HG03571 (cell line): ENCODE data around the gene ERMARD.

ENCODE experiments used
- ATAC-seq: cut with Tn5 transposase; IDR thresholded peaks from one replicate; pipeline ENCODE4 v1.9.1; 2021; ENCODE audit not compliant: unreplicated experiment

ERMARD gene

GRCh38 chr6:169783401-169783800 lies 32.0 kb downstream of the ERMARD start:
- ATAC-seq = no peak

- ATAC-seq = no peak
These were observed 32.8 kb downstream of the ERMARD start for GRCh38 chr6:169783971-169784820.

GRCh38 chr6:169784821-169785340 lies 33.5 kb downstream of the ERMARD start:
- no peak for ATAC-seq

- ATAC-seq = no peak
These were observed 34.1 kb downstream of the ERMARD start for GRCh38 chr6:169785566-169785965.

GRCh38 chr6:169786349-169786748 lies 34.9 kb downstream of the ERMARD start:
- ATAC-seq = no peak

GRCh38 chr6:169787797-169788196 lies 36.4 kb downstream of the ERMARD start:
- ATAC-seq = no peak

GRCh38 chr6:169788809-169789145 lies 37.4 kb downstream of the ERMARD start:
- ATAC-seq = no peak

GRCh38 chr6:169789146-169789943 lies 37.9 kb downstream of the ERMARD start:
- ATAC-seq = no peak

GRCh38 chr6:169789944-169790927 lies 38.8 kb downstream of the ERMARD start:
- peak; percentile 93 for ATAC-seq

GRCh38 chr6:169791721-169792131 lies 40.3 kb downstream of the ERMARD start:
- ATAC-seq = no peak

GRCh38 chr6:169792306-169793015 lies 41.0 kb downstream of the ERMARD start:
- ATAC-seq = no peak

GRCh38 chr6:169793408-169793807 lies 42.0 kb downstream of the ERMARD start:
- no peak for ATAC-seq

GRCh38 chr6:169794317-169795055 lies 43.1 kb downstream of the ERMARD start:
- ATAC-seq = no peak

GRCh38 chr6:169795196-169795595 lies 43.8 kb downstream of the ERMARD start:
- no peak for ATAC-seq

- no peak for ATAC-seq
These were observed 47.5 kb downstream of the ERMARD start for GRCh38 chr6:169798764-169799473.

GRCh38 chr6:169799474-169799926 lies 48.1 kb downstream of the ERMARD start:
- ATAC-seq = no peak

- no peak for ATAC-seq
These were observed 48.8 kb downstream of the ERMARD start for GRCh38 chr6:169800116-169800667.

GRCh38 chr6:169800668-169801395 lies 49.4 kb downstream of the ERMARD start:
- ATAC-seq = no peak
